GM19397 (cell line): ENCODE measurements around the gene NKTR.

ENCODE experiments used
- ATAC-seq: cut with Tn5 transposase; IDR thresholded peaks from one replicate; pipeline ENCODE4 v1.9.1; 2021; ENCODE audit warnings: mild to moderate bottlenecking, moderate library complexity; ENCODE audit not compliant: unreplicated experiment

The NKTR gene

DNA sequence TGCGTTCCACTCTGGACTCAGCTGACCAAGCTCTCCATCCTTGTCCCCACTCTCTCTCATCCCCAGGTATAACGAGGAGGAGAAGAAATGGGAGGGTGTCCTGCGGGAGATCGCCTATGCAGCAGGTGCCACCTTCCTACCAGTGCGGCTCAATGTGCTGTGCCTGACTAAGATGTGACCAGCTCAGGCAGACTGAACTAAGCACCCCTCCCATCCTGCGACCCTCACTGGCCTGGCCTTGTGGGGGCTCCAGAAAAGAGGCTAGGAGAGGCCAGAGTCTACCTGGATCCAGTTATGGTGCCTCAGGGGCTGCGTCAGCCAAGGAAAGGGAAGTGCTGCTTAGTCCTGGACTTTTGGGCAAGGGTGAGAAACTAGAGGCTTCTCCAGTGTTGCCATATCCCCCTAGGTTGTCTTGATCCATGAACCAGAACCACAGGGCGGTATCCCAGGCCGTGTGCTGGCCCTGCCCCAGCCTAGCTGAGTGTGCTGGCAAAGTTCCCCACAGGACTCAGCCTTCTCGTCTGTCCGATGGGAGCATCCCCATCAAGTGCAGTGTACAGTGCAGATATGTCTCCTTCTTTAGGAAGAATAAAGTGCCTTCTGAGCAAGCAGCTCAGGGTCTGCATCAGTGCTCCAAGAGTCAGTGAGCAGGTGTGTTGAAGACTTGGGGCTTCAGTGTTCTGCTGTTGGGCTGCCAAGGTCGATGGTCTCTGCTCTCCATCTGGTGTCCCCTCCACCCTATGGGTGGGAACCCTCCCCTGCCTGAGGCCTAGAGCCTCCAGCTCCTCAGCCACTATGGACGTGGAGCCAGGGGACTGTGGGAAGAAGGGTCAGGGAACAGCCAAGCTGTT is 91.6 kb downstream of the NKTR start:
- ATAC-seq, result no peak

DNA sequence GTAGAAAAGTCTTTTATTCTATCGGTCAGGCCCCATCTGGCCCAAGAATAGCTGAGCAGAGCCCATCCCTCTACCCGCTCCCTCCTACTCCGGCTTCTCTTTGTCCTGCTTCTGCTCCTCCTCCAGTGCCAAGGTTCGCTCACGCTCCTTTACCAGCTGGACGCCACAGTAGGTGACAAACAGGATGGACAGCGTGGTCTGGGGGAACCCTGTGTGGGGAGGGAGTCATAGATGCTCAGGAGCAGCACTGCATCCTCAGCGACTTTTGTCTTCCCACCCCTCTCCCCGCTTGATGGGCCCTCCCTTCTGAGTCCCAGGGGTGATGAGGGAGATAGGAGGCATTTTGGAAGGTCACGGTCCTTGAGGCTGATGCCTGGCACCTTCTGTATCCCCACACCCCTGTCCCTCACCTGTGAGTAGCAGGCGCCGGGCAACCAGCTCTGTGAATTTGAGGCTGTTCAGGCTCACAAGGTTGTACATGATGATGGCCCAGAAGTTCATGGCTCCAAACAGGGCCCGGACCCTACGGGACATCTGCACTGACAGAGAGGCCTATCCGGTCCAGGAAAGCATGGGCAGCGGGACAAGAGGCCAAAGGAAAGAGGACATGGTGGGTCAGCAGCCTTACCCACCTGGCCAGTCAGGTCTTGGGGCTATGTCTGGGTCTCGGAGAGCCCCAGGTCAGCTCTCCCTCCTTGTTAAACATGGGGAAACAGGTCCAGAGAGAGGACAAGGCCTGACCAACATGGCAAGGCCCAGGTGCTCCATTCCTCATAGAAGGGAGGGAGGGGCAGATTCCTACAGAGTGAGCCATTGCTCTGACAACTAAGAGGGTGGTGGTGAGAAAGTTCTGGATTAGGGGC is 92.4 kb downstream of the NKTR start:
- no peak for ATAC-seq

DNA sequence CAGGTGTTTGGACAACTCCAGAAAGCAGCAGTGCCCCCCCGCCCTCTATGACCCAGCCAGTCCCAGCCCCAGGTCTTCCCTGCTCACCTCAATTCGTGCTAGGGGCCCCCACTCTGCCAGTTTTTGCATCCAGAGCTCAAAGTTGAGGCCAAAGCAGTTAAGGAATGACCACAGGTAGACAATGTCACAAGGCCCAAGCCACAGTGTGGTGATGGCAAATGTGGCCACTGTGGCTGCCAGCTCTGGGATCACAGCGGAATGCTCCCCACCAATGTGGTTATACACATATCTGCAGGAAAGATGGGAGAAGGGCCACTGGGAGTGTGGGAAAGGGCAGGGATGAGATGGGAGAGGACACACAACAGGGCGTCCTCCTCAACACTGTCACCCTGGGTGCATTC is 93.0 kb downstream of the NKTR start:
- ATAC-seq, result no peak

DNA sequence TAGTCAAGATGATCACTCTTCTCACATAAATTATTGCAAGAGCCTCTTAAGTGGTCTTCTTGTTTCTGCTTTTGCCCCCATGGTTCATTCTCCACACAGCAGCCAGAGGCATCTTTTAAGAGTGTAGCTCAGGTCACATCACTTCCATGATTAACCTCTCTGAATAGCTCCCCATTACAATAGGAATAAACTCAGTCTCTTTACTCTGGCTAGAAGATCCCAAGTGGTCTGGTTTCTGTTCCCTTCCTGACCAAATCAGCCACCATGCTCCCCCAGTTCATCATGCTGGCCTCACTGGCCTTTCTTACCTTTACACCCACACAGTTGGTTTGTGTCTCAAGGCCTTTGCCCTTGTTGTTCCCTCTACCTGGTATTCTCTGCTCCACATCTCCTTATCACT is 93.9 kb downstream of the NKTR start:
- ATAC-seq, result no peak

DNA sequence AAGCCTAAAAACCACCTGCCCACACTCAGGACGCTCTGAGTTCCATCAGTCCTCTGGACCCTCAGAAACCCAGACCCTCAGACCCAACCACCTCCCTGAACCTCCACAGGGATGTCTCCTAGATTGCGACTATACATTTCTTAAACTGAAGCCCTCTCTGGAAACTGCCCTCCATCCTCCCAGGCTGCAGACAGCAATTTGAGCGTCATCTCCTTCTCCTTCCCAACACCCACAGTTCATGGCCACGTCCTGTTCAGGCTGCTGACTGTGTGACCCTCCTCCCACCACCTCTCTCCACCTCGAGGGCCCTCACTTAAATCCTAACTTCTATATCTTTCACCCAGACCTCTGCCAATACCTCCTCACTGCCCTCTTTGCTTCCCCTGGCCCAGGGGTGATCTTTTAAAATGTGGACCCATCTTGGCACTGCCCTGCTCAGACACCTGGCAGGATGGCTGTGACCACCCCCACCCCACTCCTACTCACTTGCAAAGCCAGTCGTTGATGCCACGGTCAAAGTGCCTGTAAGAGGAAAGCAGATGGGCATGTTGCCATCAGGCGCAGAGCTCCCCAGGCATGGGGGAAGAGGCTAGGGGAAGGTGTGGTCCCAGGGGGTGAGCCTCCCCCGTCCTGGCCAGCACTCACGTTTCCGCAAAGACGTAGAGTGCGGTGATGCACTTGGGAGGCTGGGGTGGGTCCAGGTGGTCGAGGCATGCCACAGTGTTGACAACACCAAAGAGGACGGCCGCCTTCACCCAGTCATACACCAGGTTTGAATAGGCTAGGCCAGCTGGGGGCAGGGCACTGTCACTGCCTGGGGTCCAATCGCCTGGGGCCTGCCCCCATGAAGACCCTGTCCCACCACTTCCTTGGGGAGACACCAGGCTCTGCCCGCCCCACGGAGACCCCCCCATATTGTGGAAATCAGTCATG is 96.1 kb downstream of the NKTR start:
- no peak for ATAC-seq

DNA sequence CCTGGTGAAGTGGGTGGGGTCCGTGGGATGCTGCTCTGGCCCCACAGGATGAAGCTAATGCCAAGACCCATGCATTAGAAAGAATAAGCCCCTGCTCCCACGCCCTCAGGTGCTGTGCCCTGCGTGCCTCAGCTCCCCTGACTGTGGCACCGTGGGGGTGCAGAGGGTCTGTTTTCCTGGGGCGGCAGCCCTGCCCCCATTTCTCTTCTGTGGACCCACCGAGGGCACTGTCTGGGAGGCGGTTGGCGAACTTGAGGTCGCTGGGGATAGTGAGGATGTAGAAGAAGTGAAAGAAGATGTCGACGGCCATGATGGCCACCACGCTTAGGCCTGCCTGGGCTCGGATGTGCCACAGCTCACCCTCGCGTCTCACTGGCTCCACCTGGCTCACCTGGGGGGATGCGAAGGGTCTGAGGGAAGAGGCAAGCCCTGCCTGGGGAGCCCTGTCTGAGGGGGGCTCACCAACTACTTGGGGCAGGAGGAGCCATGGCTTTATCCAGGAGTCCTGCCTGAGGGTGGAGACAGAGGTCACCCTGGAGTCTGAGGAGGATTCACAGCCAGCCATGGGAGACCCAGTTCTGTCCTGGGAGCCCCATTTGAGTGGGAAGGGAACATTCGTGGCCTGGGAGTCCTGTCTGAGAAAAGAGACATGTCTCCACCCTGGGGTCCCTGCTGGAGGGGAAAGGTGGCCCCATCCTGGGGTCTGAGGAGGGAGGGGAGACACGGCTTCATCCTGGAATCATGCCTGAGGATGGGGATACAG is 97.0 kb downstream of the NKTR start:
- ATAC-seq, result no peak
